ENCODE measurements around the gene ZMYND8. TPM values are rescaled to one million over a fixed set of nuclear protein-coding genes. Genes with fewer than 3 reads are reported as not detected.

The ZMYND8 gene
- polyA plus RNA-seq, 3 donors, result 1.4 to 13.8 (median 5.8) TPM

GRCh38 chr20:47318027-47318585 is 38.4 kb downstream of the ZMYND8 start:
- Histone ChIP-seq H3K4me3 (replicated peaks in 1 of 3; ENCODE audit: low read depth in 2 of 3, low read length in 3 of 3) (peak overlapping the region in 1 of 3 experiments; percentile 55), H4K20me1 (ENCODE audit: insufficient read depth, low read length) (peaks cover 83% of the 10 kb centered on the region)

More at GRCh38 chr20:47318027-47318585, 38.4 kb downstream of the ZMYND8 start:
- H3K79me2 ChIP-seq (ENCODE audit: insufficient read depth, low read length), result peaks cover 87% of the 10 kb centered on the region
- DNase-seq, result peak in 2 of 3 donors; percentile 9 to 46
- TF ChIP-seq CTCF (IDR thresholded peaks at IDR 0.05), result no peak
- Mint-ChIP-seq H3K4me3 (peak overlapping the region; percentile 60 to 90), H3K4me1 (peaks cover 61% of the 10 kb centered on the region), H3K9me3 (peaks cover 0 to 3% (median 0%) of the 10 kb centered on the region in 7 donors), H3K27me3 (ENCODE audit: low read depth in 3 of 3) (no peaks in the 10 kb centered on the region), H3K27ac (peak overlapping the region; percentile 85 to 96 (median 94)), H3K36me3 (peaks cover 2 to 16% of the 10 kb centered on the region in 2 donors)
- peak overlapping the region; percentile 66 for H2AFZ ChIP-seq (ENCODE audit: insufficient read depth, low read depth, low read length, poor library complexity, severe bottlenecking)
- intact Hi-C loops (cut with micrococcal nuclease), result loop anchor here (5.0 to 10.0 kb wide), 2 partner anchors 44 to 67 kb away; no protein-coding TSS in a partner anchor
- H3K27me3 ChIP-seq (ENCODE audit: control insufficient read depth in 2 of 2, insufficient read depth in 2 of 2, low read length in 2 of 2), result no peaks in the 10 kb centered on the region
- H3K27ac ChIP-seq (ENCODE audit: low read depth in 1 of 2, low read length in 2 of 2), result peak overlapping the region; percentile 77 to 85
- peak overlapping the region; percentile 70 for H3K4me2 ChIP-seq (replicated peaks; ENCODE audit: extremely low read depth, low read length, poor library complexity, severe bottlenecking)
- no peaks in the 10 kb centered on the region for H3K9me3 ChIP-seq (replicated peaks in 1 of 2; ENCODE audit: control insufficient read depth in 1 of 2, insufficient read depth in 1 of 2, low read length in 2 of 2)
- H3K36me3 ChIP-seq (replicated peaks in 1 of 2; ENCODE audit: control insufficient read depth in 1 of 2, insufficient read depth in 2 of 2, low read length in 2 of 2), result no peaks in the 10 kb centered on the region
- H3K4me1 ChIP-seq (ENCODE audit: control insufficient read depth in 1 of 2, insufficient read depth in 2 of 2, low read length in 2 of 2), result peaks cover 45 to 57% of the 10 kb centered on the region in 2 donors
- WGBS (ENCODE audit: insufficient coverage), result 50% methylated on average over 4 of the region's 7 CpGs
- H3K9ac ChIP-seq (ENCODE audit: insufficient read depth, low read length, poor library complexity, severe bottlenecking), result peak overlapping the region; percentile 39

Measured in CD14-positive monocyte (primary cell).